ENCODE data around the gene RCN2. TPM values are rescaled to one million over a fixed set of nuclear protein-coding genes. Genes with fewer than 3 reads are reported as not detected.

The RCN2 gene
- total and polyA plus RNA-seq, 2 of the 13 experiments (the other 11 are each of a cell fraction or from before 2014, with no cell fraction given), result 84.4 to 89.0 TPM

- no peak for TF ChIP-seq RELA (CRISPR knock-in tag; IDR thresholded peaks at IDR 0.05)
- no peak for TF ChIP-seq KLF15 (CRISPR knock-in tag; IDR thresholded peaks at IDR 0.05; ENCODE audit: borderline replicate concordance)
- TF ChIP-seq RFXAP (CRISPR knock-in tag; IDR thresholded peaks at IDR 0.05; ENCODE audit: borderline replicate concordance), result no peak
Observed at GRCh38 chr15:76941636-76942035, 10.1 kb downstream of the RCN2 start (continued).

GRCh38 chr15:76942331-76942730 is 10.8 kb downstream of the RCN2 start:
- POLR2A ChIA-PET, result interaction anchor here (1.4 kb wide), 1 partner anchor 11 kb away, joined by 3 read pairs; the partner anchor contains the start of gene RCN2

GRCh38 chr15:76945494-76946093 is 14.0 kb downstream of the RCN2 start:
- no peaks in the 10 kb centered on the region for H3K9me3 ChIP-seq (ENCODE audit: low read length)
- no peaks in the 10 kb centered on the region for H3K79me2 ChIP-seq (ENCODE audit: insufficient read depth, low read length)
- no peak for FAIRE-seq
- H3K36me3 ChIP-seq (replicated peaks in 1 of 2; ENCODE audit: control insufficient read depth in 1 of 2, insufficient read depth in 2 of 2, low read length in 2 of 2), result peaks cover 3 to 39% of the 10 kb centered on the region in 2 experiments; a peak in 3 of 5 replicates
- H3K9ac ChIP-seq (ENCODE audit: insufficient read depth, low read depth, low read length), result no peak overlapping the region
- H2AFZ ChIP-seq (ENCODE audit: low read length), result no peak overlapping the region
- 98% methylated on average over 2 of the region's 2 CpGs for WGBS (ENCODE audit: low lambda C conversion rate)
- peaks cover 8% of the 10 kb centered on the region for H3K4me1 ChIP-seq (ENCODE audit: insufficient read depth, low read length)
- intact Hi-C loops (cut with micrococcal nuclease; ENCODE audit: unreplicated experiment) (no loop called here), in situ Hi-C loops (cut with HindIII; ENCODE audit: extremely low pct_ligation_motif_present, low pct_unique_long_range_greater_than_20kb) (no loop called here)
- no peak for DNase-seq (ENCODE audit: low spot score)
- H3K27me3 ChIP-seq (ENCODE audit: control insufficient read depth in 1 of 2, insufficient read depth in 2 of 2, low read length in 2 of 2), result no peaks in the 10 kb centered on the region
- H3K4me3 ChIP-seq (replicated peaks in 1 of 3; ENCODE audit: insufficient read depth in 1 of 3, low read depth in 2 of 3, low read length in 3 of 3), result no peak overlapping the region
- ATAC-seq, result no peak
- CTCF ChIA-PET (ENCODE audit: low intra/inter-chr PET ratio, low total read pairs), result no interaction called here
- H4K20me1 ChIP-seq (ENCODE audit: insufficient read depth, low read length), result no peaks in the 10 kb centered on the region
- H3K27ac ChIP-seq (ENCODE audit: extremely low read length, insufficient read depth, low read length), result no peak overlapping the region
- H3K4me2 ChIP-seq (ENCODE audit: low read depth, low read length), result no peak overlapping the region
- POLR2A ChIA-PET, result no interaction called here
- no TSS peak for BruUV-seq (replicated peaks)
- TF ChIP-seq ZNF33A (CRISPR knock-in tag; IDR thresholded peaks at IDR 0.05; ENCODE audit: borderline replicate concordance) (no peak), ZNF770 (CRISPR knock-in tag; IDR thresholded peaks at IDR 0.05) (no peak), HMGXB3 (CRISPR knock-in tag; IDR thresholded peaks at IDR 0.05; ENCODE audit: borderline replicate concordance) (no peak), MZF1 (CRISPR knock-in tag; IDR thresholded peaks at IDR 0.05; ENCODE audit: borderline replicate concordance) (no peak), ZSCAN9 (CRISPR knock-in tag; IDR thresholded peaks at IDR 0.05; ENCODE audit: borderline replicate concordance) (no peak)

More at GRCh38 chr15:76942331-76942730, 10.8 kb downstream of the RCN2 start:
- no peak overlapping the region for H2AFZ ChIP-seq (ENCODE audit: low read length)
- no peaks in the 10 kb centered on the region for H3K27me3 ChIP-seq (ENCODE audit: control insufficient read depth in 1 of 2, insufficient read depth in 2 of 2, low read length in 2 of 2)
- H3K27ac ChIP-seq (ENCODE audit: extremely low read length, insufficient read depth, low read length), result no peak overlapping the region
- WGBS (ENCODE audit: low lambda C conversion rate), result 100% methylated on average over 2 of the region's 2 CpGs
- in situ Hi-C loops (cut with HindIII; ENCODE audit: extremely low pct_ligation_motif_present, low pct_unique_long_range_greater_than_20kb) (no loop called here), intact Hi-C loops (cut with micrococcal nuclease; ENCODE audit: unreplicated experiment) (no loop called here)
- CTCF ChIA-PET (ENCODE audit: low intra/inter-chr PET ratio, low total read pairs), result no interaction called here
- no peak for FAIRE-seq
- peaks cover 3 to 31% of the 10 kb centered on the region in 2 experiments; a peak in 3 of 5 replicates for H3K36me3 ChIP-seq (replicated peaks in 1 of 2; ENCODE audit: control insufficient read depth in 1 of 2, insufficient read depth in 2 of 2, low read length in 2 of 2)
- no peaks in the 10 kb centered on the region for H4K20me1 ChIP-seq (ENCODE audit: insufficient read depth, low read length)
- H3K9me3 ChIP-seq (ENCODE audit: low read length), result no peaks in the 10 kb centered on the region
- no peak overlapping the region for H3K9ac ChIP-seq (ENCODE audit: insufficient read depth, low read depth, low read length)
- BruUV-seq (replicated peaks), result no TSS peak
- H3K79me2 ChIP-seq (ENCODE audit: insufficient read depth, low read length), result no peaks in the 10 kb centered on the region
- no peak overlapping the region for H3K4me3 ChIP-seq (replicated peaks in 1 of 3; ENCODE audit: insufficient read depth in 1 of 3, low read depth in 2 of 3, low read length in 3 of 3)
- H3K4me1 ChIP-seq (ENCODE audit: insufficient read depth, low read length), result peaks cover 11% of the 10 kb centered on the region
- ATAC-seq, result no peak
- TF ChIP-seq ADNP (CRISPR knock-in tag; IDR thresholded peaks at IDR 0.05) (no peak), ATAD3A (CRISPR knock-in tag; IDR thresholded peaks at IDR 0.05) (no peak), KLF12 (CRISPR knock-in tag; IDR thresholded peaks at IDR 0.05; ENCODE audit: borderline replicate concordance) (no peak), ZNF780A (CRISPR knock-in tag; IDR thresholded peaks at IDR 0.05) (no peak), POLR2A (IDR thresholded peaks at IDR 0.05; ENCODE audit: insufficient read depth in 1 of 2, low read depth in 2 of 2, low read length in 2 of 2) (no peak), ZNF557 (CRISPR knock-in tag; IDR thresholded peaks at IDR 0.05) (no peak)
- DNase-seq (ENCODE audit: low spot score), result no peak
- H3K4me2 ChIP-seq (ENCODE audit: low read depth, low read length), result no peak overlapping the region
